K562 (cell line): ENCODE measurements around the gene RNLS.

Experiments
- BHLHE40 ChIP-seq: IDR thresholded peaks from 2 replicates; pipeline ENCODE4 v1.6.1; 2011; ENCODE audit warnings: low read length, improper control_type of control experiment
- CREM ChIP-seq: IDR thresholded peaks from 2 replicates; pipeline ENCODE4 v1.6.1; 2014; ENCODE audit warnings: antibody characterized with exemption, low read depth
- CTCF ChIP-seq, 3 experiments: IDR thresholded peaks in 2 of 3; conservative IDR thresholded peaks in 1 of 3; 2 replicates each; pipeline ENCODE4 v1.5.1; 2011 to 2012; ENCODE audit warnings: low read length in 3 of 3, mild to moderate bottlenecking in 3 of 3, control low read depth in 2 of 3, improper control_type of control experiment in 1 of 3, inconsistent platforms in 1 of 3, low read depth in 1 of 3, mixed read lengths in 1 of 3, moderate library complexity in 1 of 3; ENCODE audit not compliant: insufficient read depth in 2 of 3
- E4F1 ChIP-seq: fragments of 250-450 bp; sonication (Bioruptor Pico); IDR thresholded peaks from 2 replicates; pipeline ENCODE4 v1.5.0; 2021; ENCODE audit warnings: mild to moderate bottlenecking, borderline replicate concordance
- POLR2A ChIP-seq: fragments of 450-650 bp; conservative IDR thresholded peaks from 2 replicates; pipeline ENCODE4 v1.6.1; 2016
- ZNF184 ChIP-seq: sonication (generic); formaldehyde crosslinking; IDR thresholded peaks from 2 replicates; pipeline ENCODE4 v1.5.0; 2020; ENCODE audit warnings: missing genetic modification reagents
- ZNF347 ChIP-seq: fragments of 450-650 bp; formaldehyde crosslinking; IDR thresholded peaks from 2 replicates; pipeline ENCODE4 v1.4.0; 2020; ENCODE audit warnings: low read depth, mild to moderate bottlenecking, moderate library complexity

GRCh38 chr10:88409236-88409635 lies 173.9 kb downstream of the RNLS start:
- TF ChIP-seq ZNF347 (no peak), CTCF (IDR thresholded peaks at IDR 0.05 in 2 of 3, conservative IDR thresholded peaks at IDR 0.05 in 1 of 3; ENCODE audit: insufficient read depth in 2 of 3, low read depth in 1 of 3, low read length in 3 of 3) (no peak), CREM (no peak), POLR2A (no peak), BHLHE40 (no peak), ZNF184 (no peak), E4F1 (CRISPR knock-in tag) (no peak)
